H9 (cell line): ENCODE data around the gene MORN1. TPM values are rescaled to one million over a fixed set of nuclear protein-coding genes. Genes with fewer than 3 reads are reported as not detected.
"Not testable (repeated sequence)": the region's sequence is repeated elsewhere in the genome, so short reads cannot be mapped to it uniquely, and the experiment has no call there.

Source experiments
- DNase-seq: peaks from one replicate; pipeline ENCODE4 v3.0.0-alpha.2; 2017
- H2AFZ ChIP-seq: one replicate; pipeline ENCODE4 v1.6.1; 2013; ENCODE audit warnings: mild to moderate bottlenecking, low read length, control low read depth, moderate library complexity
- H2AK5ac ChIP-seq: 2 replicates; pipeline ENCODE4 v1.6.1; 2013; ENCODE audit warnings: low read length, control low read depth, mixed read lengths; ENCODE audit not compliant: insufficient read length
- H2BK120ac ChIP-seq: one replicate; pipeline ENCODE4 v1.6.1; 2013; ENCODE audit warnings: low read depth, mild to moderate bottlenecking, low read length, control low read depth, inconsistent platforms; ENCODE audit not compliant: poor library complexity, severe bottlenecking
- H2BK12ac ChIP-seq: 2 replicates; pipeline ENCODE4 v1.6.1; 2013; ENCODE audit warnings: low read length, control low read depth, mixed read lengths, low read depth; ENCODE audit not compliant: insufficient read length
- H2BK15ac ChIP-seq: 2 replicates; pipeline ENCODE4 v1.6.1; 2013; ENCODE audit warnings: low read depth, low read length, control low read depth
- H2BK20ac ChIP-seq: one replicate; pipeline ENCODE4 v1.6.1; 2013; ENCODE audit warnings: low read depth, mild to moderate bottlenecking, low read length, control low read depth, inconsistent platforms; ENCODE audit not compliant: poor library complexity, severe bottlenecking
- H2BK5ac ChIP-seq: 2 replicates; pipeline ENCODE4 v1.6.1; 2013; ENCODE audit warnings: low read length, control low read depth, mixed read lengths; ENCODE audit not compliant: insufficient read length
- H3K14ac ChIP-seq: 2 replicates; pipeline ENCODE4 v1.6.1; 2013; ENCODE audit warnings: low read length, control low read depth; ENCODE audit not compliant: insufficient read depth
- H3K18ac ChIP-seq: 2 replicates; pipeline ENCODE4 v1.6.1; 2013; ENCODE audit warnings: low read depth, mild to moderate bottlenecking, mixed read lengths, low read length, control low read depth; ENCODE audit not compliant: insufficient read length
- H3K23ac ChIP-seq: 2 replicates; pipeline ENCODE4 v1.6.1; 2013; ENCODE audit warnings: low read length, control low read depth, mixed read lengths, low read depth; ENCODE audit not compliant: insufficient read length
- H3K23me2 ChIP-seq: 2 replicates; pipeline ENCODE4 v1.6.1; 2013; ENCODE audit warnings: low read depth, mild to moderate bottlenecking, mixed read lengths, low read length, control low read depth; ENCODE audit not compliant: insufficient read length, poor library complexity, severe bottlenecking
- H3K27ac ChIP-seq: 2 replicates; pipeline ENCODE4 v1.5.1; 2013; ENCODE audit warnings: low read length, control low read depth, mixed read lengths, low read depth; ENCODE audit not compliant: insufficient read length
- H3K27me3 ChIP-seq: 2 replicates; pipeline ENCODE4 v1.6.1; 2013; ENCODE audit warnings: low read length, control low read depth, inconsistent platforms; ENCODE audit not compliant: insufficient read depth
- H3K4ac ChIP-seq: 2 replicates; pipeline ENCODE4 v1.6.1; 2013; ENCODE audit warnings: low read depth, mild to moderate bottlenecking, control low read depth, inconsistent platforms, low read length, moderate library complexity
- H3K4me1 ChIP-seq: 2 replicates; pipeline ENCODE4 v1.6.1; 2013; ENCODE audit warnings: low read length, control low read depth, inconsistent platforms; ENCODE audit not compliant: insufficient read depth
- H3K4me2 ChIP-seq: 2 replicates; pipeline ENCODE4 v1.6.1; 2013; ENCODE audit warnings: low read length, control low read depth, mixed read lengths; ENCODE audit not compliant: insufficient read length, insufficient read depth
- H3K56ac ChIP-seq: 2 replicates; pipeline ENCODE4 v1.6.1; 2013; ENCODE audit warnings: low read depth, mild to moderate bottlenecking, mixed read lengths, low read length, control low read depth; ENCODE audit not compliant: insufficient read length
- H3K79me1 ChIP-seq: 2 replicates; pipeline ENCODE4 v1.6.1; 2013; ENCODE audit warnings: low read depth, mild to moderate bottlenecking, moderate library complexity, low read length, control low read depth, inconsistent platforms; ENCODE audit not compliant: insufficient read depth, poor library complexity, severe bottlenecking
- H3K79me2 ChIP-seq: 2 replicates; pipeline ENCODE4 v1.6.1; 2013; ENCODE audit warnings: low read length, control low read depth, inconsistent platforms; ENCODE audit not compliant: insufficient read depth
- H3K9ac ChIP-seq: 2 replicates; pipeline ENCODE4 v1.6.1; 2013; ENCODE audit warnings: low read length, control low read depth, mixed read lengths; ENCODE audit not compliant: insufficient read length; ENCODE audit errors: extremely low read depth
- H3K9me3 ChIP-seq: one replicate; pipeline ENCODE4 v1.6.1; 2013; ENCODE audit warnings: low read depth, low read length, inconsistent platforms; ENCODE audit not compliant: control insufficient read depth
- H3T11ph ChIP-seq: one replicate; pipeline ENCODE4 v1.6.1; 2013; ENCODE audit warnings: mild to moderate bottlenecking, low read length, control low read depth, inconsistent platforms
- H4K20me1 ChIP-seq: one replicate; pipeline ENCODE4 v1.6.1; 2013; ENCODE audit not compliant: control insufficient read depth, insufficient read length, insufficient read depth
- H4K5ac ChIP-seq: 2 replicates; pipeline ENCODE4 v1.6.1; 2013; ENCODE audit warnings: low read depth, mild to moderate bottlenecking, mixed read lengths, low read length, control low read depth; ENCODE audit not compliant: insufficient read length
- H4K8ac ChIP-seq: replicated peaks from 2 replicates; pipeline ENCODE4 v1.6.1; 2013; ENCODE audit warnings: low read length, control low read depth, mixed read lengths, low read depth; ENCODE audit not compliant: insufficient read length
- H4K91ac ChIP-seq: 2 replicates; pipeline ENCODE4 v1.6.1; 2013; ENCODE audit warnings: low read depth, mild to moderate bottlenecking, moderate library complexity, mixed read lengths, low read length, control low read depth; ENCODE audit not compliant: insufficient read length
- H3K27ac Mint-ChIP-seq, 3 experiments: 2 replicates in 2 of 3; 3 replicates in 1 of 3; pipeline ENCODE4 v1.8.0; 2020 to 2021; ENCODE audit warnings: mixed read lengths in 3 of 3, mild to moderate bottlenecking in 1 of 3, moderate library complexity in 1 of 3
- H3K27me3 Mint-ChIP-seq: 2 replicates; pipeline ENCODE4 v1.8.0; 2021; ENCODE audit warnings: low read depth, mild to moderate bottlenecking, moderate library complexity, mixed read lengths
- H3K36me3 Mint-ChIP-seq, 3 experiments: 2 replicates in 2 of 3; 3 replicates in 1 of 3; pipeline ENCODE4 v1.8.0; 2020 to 2021; ENCODE audit warnings: low read depth in 3 of 3, mixed read lengths in 3 of 3; ENCODE audit not compliant: insufficient read depth in 1 of 3
- H3K4me1 Mint-ChIP-seq, 2 experiments: 2 replicates each; pipeline ENCODE4 v1.8.0; 2020; ENCODE audit warnings: mixed read lengths in 2 of 2
- H3K4me3 Mint-ChIP-seq, 2 experiments: 2 replicates in 1 of 2; 3 replicates in 1 of 2; pipeline ENCODE4 v1.8.0; 2020 to 2021; ENCODE audit warnings: mild to moderate bottlenecking in 2 of 2, mixed read lengths in 2 of 2, moderate library complexity in 1 of 2
- H3K9me3 Mint-ChIP-seq, 2 experiments: 2 replicates in 1 of 2; 3 replicates in 1 of 2; pipeline ENCODE4 v1.8.0; 2020; ENCODE audit warnings: mild to moderate bottlenecking in 2 of 2, mixed read lengths in 2 of 2, moderate library complexity in 1 of 2
- WGBS: extraction: QIAGEN DNeasy Blood & Tissue Kit; methylation state at CpG from one replicate; pipeline ENCODE4 v1.1.7; 2013; ENCODE audit warnings: missing lambda C conversion rate, low lambda C conversion rate, mixed read lengths; ENCODE audit not compliant: insufficient read length; ENCODE audit errors: extremely low coverage; 5-methylcytosine and 5-hydroxymethylcytosine counted together
- total RNA-seq: library from RNA; stranded (reverse); gene quantifications from 2 replicates; pipeline ENCODE4 v1.2.1, GENCODE V29; 2021
- TF ChIP-seq, protein P1 (sequence below): fragments of 200-600 bp; sonication (generic); conservative IDR thresholded peaks from 3 replicates; pipeline ENCODE4 v1.8.0; 2021; ENCODE audit warnings: antibody characterized with exemption, mild to moderate bottlenecking

MORN1 gene
- total RNA-seq, 1 experiment from 2014 or later = 12.7 TPM

DNA sequence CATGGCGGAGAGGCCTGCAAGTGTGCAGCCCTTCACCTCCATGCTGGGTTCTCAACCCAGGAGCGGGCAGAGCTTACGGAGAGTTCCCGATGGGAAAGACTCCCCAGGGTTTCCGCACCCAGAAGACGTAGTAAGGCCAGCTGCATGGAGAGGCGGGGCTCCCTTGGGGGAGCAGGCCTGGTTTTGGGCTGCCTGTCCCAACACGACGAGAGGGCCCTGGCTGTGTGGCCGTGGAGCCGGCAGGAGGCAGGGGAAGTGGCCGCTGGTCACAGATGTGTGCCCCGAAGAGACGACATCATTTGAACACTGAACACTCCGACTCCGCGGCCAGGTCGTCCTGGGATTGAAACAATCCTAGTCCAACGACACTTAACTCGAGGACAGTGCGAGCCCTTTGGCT lies 57.0 kb downstream of the MORN1 start:
- no peak overlapping the region for H3K9ac ChIP-seq
- H3K27me3 ChIP-seq = no peaks in the 10 kb centered on the region
- Mint-ChIP-seq H3K27me3 (no peaks in the 10 kb centered on the region; the same call in 1 of the 2 replicates), H3K9me3 (peaks cover 10 to 13% of the 10 kb centered on the region in 2 experiments), H3K4me3 (no peak overlapping the region), H3K36me3 (peaks cover 0 to 5% (median 2%) of the 10 kb centered on the region in 3 experiments; a peak in 2 of 7 replicates), H3K27ac (0 out of 7 replicates have a peak overlapping the region, but pooled peaks of 1 of the 3 experiments have one; percentile 41), H3K4me1 (peaks cover 0 to 10% of the 10 kb centered on the region in 2 experiments; a peak in 2 of 4 replicates)
- no peak overlapping the region for H3T11ph ChIP-seq
- TF ChIP-seq, protein P1, sequence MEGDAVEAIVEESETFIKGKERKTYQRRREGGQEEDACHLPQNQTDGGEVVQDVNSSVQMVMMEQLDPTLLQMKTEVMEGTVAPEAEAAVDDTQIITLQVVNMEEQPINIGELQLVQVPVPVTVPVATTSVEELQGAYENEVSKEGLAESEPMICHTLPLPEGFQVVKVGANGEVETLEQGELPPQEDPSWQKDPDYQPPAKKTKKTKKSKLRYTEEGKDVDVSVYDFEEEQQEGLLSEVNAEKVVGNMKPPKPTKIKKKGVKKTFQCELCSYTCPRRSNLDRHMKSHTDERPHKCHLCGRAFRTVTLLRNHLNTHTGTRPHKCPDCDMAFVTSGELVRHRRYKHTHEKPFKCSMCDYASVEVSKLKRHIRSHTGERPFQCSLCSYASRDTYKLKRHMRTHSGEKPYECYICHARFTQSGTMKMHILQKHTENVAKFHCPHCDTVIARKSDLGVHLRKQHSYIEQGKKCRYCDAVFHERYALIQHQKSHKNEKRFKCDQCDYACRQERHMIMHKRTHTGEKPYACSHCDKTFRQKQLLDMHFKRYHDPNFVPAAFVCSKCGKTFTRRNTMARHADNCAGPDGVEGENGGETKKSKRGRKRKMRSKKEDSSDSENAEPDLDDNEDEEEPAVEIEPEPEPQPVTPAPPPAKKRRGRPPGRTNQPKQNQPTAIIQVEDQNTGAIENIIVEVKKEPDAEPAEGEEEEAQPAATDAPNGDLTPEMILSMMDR = no peak
- DNase-seq = no peak
- no peak overlapping the region for H3K4ac ChIP-seq
- H3K14ac ChIP-seq = no peak overlapping the region
- H4K8ac ChIP-seq = no peak overlapping the region
- no peaks in the 10 kb centered on the region for H4K20me1 ChIP-seq
- H3K79me2 ChIP-seq = no peaks in the 10 kb centered on the region
- no peaks in the 10 kb centered on the region for H3K79me1 ChIP-seq
- H2BK120ac ChIP-seq = no peak overlapping the region
- no peak overlapping the region for H3K4me2 ChIP-seq
- no peak overlapping the region for H2BK20ac ChIP-seq
- H4K5ac ChIP-seq = no peak overlapping the region
- no peak overlapping the region for H2BK5ac ChIP-seq
- no peak overlapping the region for H2AK5ac ChIP-seq
- no peak overlapping the region for H3K56ac ChIP-seq
- H3K9me3 ChIP-seq = no peaks in the 10 kb centered on the region
- no peak overlapping the region for H2BK12ac ChIP-seq
- no peak overlapping the region for H2BK15ac ChIP-seq
- H3K27ac ChIP-seq = no peak overlapping the region
- H4K91ac ChIP-seq = no peak overlapping the region
- H3K23ac ChIP-seq = no peak overlapping the region
- no peaks in the 10 kb centered on the region for H3K4me1 ChIP-seq
- H3K23me2 ChIP-seq = no peaks in the 10 kb centered on the region
- no CpG with 5 or more reads among the region's 21 CpGs for WGBS
- H2AFZ ChIP-seq = no peak overlapping the region
- H3K18ac ChIP-seq = no peak overlapping the region

DNA sequence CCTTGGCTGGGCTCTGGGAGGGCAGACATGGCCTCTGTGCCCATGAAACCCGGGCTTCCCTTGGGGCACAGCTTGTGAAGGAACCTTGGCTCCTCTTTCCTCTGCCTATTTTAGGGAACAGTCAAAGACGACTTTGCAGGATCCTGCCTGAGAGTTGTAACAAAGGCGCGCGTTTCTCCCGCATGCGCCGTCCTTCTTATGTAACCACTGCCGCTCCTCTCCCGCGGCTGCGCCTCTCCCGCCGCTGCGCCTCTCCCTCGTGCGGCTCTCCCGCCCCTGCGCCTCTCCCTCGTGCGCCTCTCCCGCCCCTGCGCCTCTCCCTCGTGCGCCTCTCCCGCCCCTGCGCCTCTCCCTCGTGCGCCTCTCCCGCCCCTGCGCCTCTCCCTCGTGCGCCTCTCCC lies 59.8 kb downstream of the MORN1 start:
- H2BK12ac ChIP-seq, H2BK120ac ChIP-seq, H3K27me3 ChIP-seq, H3K4ac ChIP-seq, H4K20me1 ChIP-seq, H3K23me2 ChIP-seq, H3K27me3 Mint-ChIP-seq, H3K79me1 ChIP-seq, H4K5ac ChIP-seq, H3K4me1 Mint-ChIP-seq, H4K8ac ChIP-seq, H3K36me3 Mint-ChIP-seq, DNase-seq, H2BK5ac ChIP-seq, H2BK20ac ChIP-seq, H3K27ac ChIP-seq, H3K14ac ChIP-seq, H2BK15ac ChIP-seq, H2AFZ ChIP-seq, H3K9ac ChIP-seq, H3K23ac ChIP-seq, H3K18ac ChIP-seq, H3K79me2 ChIP-seq, H4K91ac ChIP-seq, H3K56ac ChIP-seq, H2AK5ac ChIP-seq, H3K9me3 ChIP-seq, H3K4me3 Mint-ChIP-seq, H3K27ac Mint-ChIP-seq, H3T11ph ChIP-seq, H3K4me2 ChIP-seq, H3K4me1 ChIP-seq: not testable (repeated sequence)
- H3K9me3 Mint-ChIP-seq = peaks cover 10 to 13% of the 10 kb centered on the region in 2 experiments
- WGBS = no CpG with 5 or more reads among the region's 33 CpGs
